WTC11 (cell line): ENCODE data around the gene ZNF764. TPM values are rescaled to one million over a fixed set of nuclear protein-coding genes. Genes with fewer than 3 reads are reported as not detected.

Source experiments
- ATAC-seq: fragments of 200-7000 bp; cut with Tn5 transposase; 2 replicates; pipeline ENCODE4 v1.10.0; 2021; ENCODE audit warnings: mild to moderate bottlenecking, moderate library complexity
- CTCF ChIA-PET: fragments of 300-600 bp; sonication (Branson Sonifier 250); formaldehyde crosslinking; loops from one replicate; lab custom pipeline; 2021; ENCODE audit warnings: antibody characterized with exemption; lab: Charles Lee
- POLR2A ChIA-PET: fragments of 350-600 bp; sonication (Branson Sonifier 250); formaldehyde crosslinking; loops from one replicate; lab custom pipeline; 2021; ENCODE audit warnings: antibody characterized with exemption; lab: Charles Lee
- DNase-seq: peaks from one replicate; pipeline ENCODE4 v3.0.0; 2021; ENCODE audit warnings: low spot score
- H3K27ac Mint-ChIP-seq: 2 replicates; pipeline ENCODE4 v1.8.0; 2021; ENCODE audit warnings: mixed read lengths
- H3K27me3 Mint-ChIP-seq: 2 replicates; pipeline ENCODE4 v1.8.0; 2021; ENCODE audit warnings: low read depth, mild to moderate bottlenecking, moderate library complexity, mixed read lengths
- H3K36me3 Mint-ChIP-seq: 2 replicates; pipeline ENCODE4 v1.8.0; 2021; ENCODE audit warnings: mixed read lengths
- H3K4me1 Mint-ChIP-seq: 2 replicates; pipeline ENCODE4 v1.8.0; 2022; ENCODE audit warnings: mixed read lengths
- H3K4me3 Mint-ChIP-seq: 2 replicates; pipeline ENCODE4 v1.8.0; 2021; ENCODE audit warnings: mild to moderate bottlenecking, moderate library complexity, mixed read lengths
- H3K9me3 Mint-ChIP-seq: 2 replicates; pipeline ENCODE4 v1.8.0; 2021; ENCODE audit warnings: mixed read lengths
- FOXJ3 ChIP-seq: sonication (generic); formaldehyde crosslinking; IDR thresholded peaks from 2 replicates; pipeline ENCODE4 v1.9.0; 2021; ENCODE audit warnings: missing genetic modification reagents, mild to moderate bottlenecking, borderline replicate concordance
- NR1H2 ChIP-seq: sonication (generic); formaldehyde crosslinking; IDR thresholded peaks from 2 replicates; pipeline ENCODE4 v1.9.0; 2021; ENCODE audit warnings: mild to moderate bottlenecking, moderate library complexity, missing genetic modification reagents
- TP53 ChIP-seq: sonication (generic); formaldehyde crosslinking; IDR thresholded peaks from 2 replicates; pipeline ENCODE4 v1.8.1; 2023; ENCODE audit warnings: mild to moderate bottlenecking, missing genetic modification reagents
- ZNF138 ChIP-seq: sonication (generic); formaldehyde crosslinking; conservative IDR thresholded peaks from 2 replicates; pipeline ENCODE4 v1.8.1; 2022; ENCODE audit warnings: mild to moderate bottlenecking, moderate library complexity, missing genetic modification reagents
- ZNF263 ChIP-seq: sonication (generic); formaldehyde crosslinking; IDR thresholded peaks from 2 replicates; pipeline ENCODE4 v1.8.1; 2022; ENCODE audit warnings: low read depth, mild to moderate bottlenecking, moderate library complexity, missing genetic modification reagents
- ZNF396 ChIP-seq: fragments of 250-450 bp; sonication (Bioruptor Pico); IDR thresholded peaks from 2 replicates; pipeline ENCODE4 v1.8.0; 2021; ENCODE audit warnings: mild to moderate bottlenecking, moderate library complexity, borderline replicate concordance
- total RNA-seq: library from RNA; stranded (reverse); gene quantifications from 3 replicates; pipeline ENCODE4 v1.2.3, GENCODE V29; 2021
- TF ChIP-seq, protein P1 (sequence below): sonication (generic); formaldehyde crosslinking; IDR thresholded peaks from 2 replicates; pipeline ENCODE4 v1.8.0; 2023; ENCODE audit warnings: missing genetic modification reagents, mild to moderate bottlenecking, borderline replicate concordance
- TF ChIP-seq, protein P2 (sequence below): sonication (generic); formaldehyde crosslinking; IDR thresholded peaks from 2 replicates; pipeline ENCODE4 v1.8.1; 2023; ENCODE audit warnings: mild to moderate bottlenecking, moderate library complexity, missing genetic modification reagents
- TF ChIP-seq, protein P3 (sequence below): fragments of 250-450 bp; sonication (Bioruptor Pico); IDR thresholded peaks from 2 replicates; pipeline ENCODE4 v1.9.0; 2021; ENCODE audit warnings: mild to moderate bottlenecking, borderline replicate concordance
- TF ChIP-seq, protein P4 (sequence below): sonication (generic); formaldehyde crosslinking; IDR thresholded peaks from 2 replicates; pipeline ENCODE4 v1.8.1; 2022; ENCODE audit warnings: mild to moderate bottlenecking, moderate library complexity, missing genetic modification reagents
- TF ChIP-seq, protein P5 (sequence below): sonication (generic); formaldehyde crosslinking; IDR thresholded peaks from 2 replicates; pipeline ENCODE4 v1.8.1; 2023; ENCODE audit warnings: mild to moderate bottlenecking, missing genetic modification reagents
- TF ChIP-seq, protein P6 (sequence below): sonication (generic); formaldehyde crosslinking; IDR thresholded peaks from 2 replicates; pipeline ENCODE4 v1.8.1; 2023; ENCODE audit warnings: mild to moderate bottlenecking, missing genetic modification reagents, moderate library complexity

ZNF764 gene
- total RNA-seq, 1 experiment from 2014 or later = 10.4 TPM

DNA sequence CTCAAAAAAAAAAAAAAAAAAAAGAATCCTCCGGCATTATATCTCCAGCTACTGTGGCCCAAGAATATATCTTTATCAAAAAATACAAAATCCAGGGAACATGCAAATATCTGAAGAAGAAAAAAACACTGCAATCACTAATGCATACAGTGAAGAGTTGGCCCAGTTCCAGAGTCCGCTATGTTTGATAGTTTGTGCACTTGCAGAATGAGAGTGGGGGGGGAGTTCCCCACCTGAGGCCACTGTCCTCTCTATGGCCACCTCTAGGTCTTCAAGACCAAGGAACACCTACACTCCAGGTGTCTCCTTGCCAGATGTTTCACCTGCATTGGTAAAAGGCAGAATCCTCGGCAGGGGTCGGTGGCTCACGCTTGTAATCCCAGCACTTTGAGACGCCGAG lies 23.3 kb upstream of the ZNF764 start (continued):
- TF ChIP-seq, protein P1, sequence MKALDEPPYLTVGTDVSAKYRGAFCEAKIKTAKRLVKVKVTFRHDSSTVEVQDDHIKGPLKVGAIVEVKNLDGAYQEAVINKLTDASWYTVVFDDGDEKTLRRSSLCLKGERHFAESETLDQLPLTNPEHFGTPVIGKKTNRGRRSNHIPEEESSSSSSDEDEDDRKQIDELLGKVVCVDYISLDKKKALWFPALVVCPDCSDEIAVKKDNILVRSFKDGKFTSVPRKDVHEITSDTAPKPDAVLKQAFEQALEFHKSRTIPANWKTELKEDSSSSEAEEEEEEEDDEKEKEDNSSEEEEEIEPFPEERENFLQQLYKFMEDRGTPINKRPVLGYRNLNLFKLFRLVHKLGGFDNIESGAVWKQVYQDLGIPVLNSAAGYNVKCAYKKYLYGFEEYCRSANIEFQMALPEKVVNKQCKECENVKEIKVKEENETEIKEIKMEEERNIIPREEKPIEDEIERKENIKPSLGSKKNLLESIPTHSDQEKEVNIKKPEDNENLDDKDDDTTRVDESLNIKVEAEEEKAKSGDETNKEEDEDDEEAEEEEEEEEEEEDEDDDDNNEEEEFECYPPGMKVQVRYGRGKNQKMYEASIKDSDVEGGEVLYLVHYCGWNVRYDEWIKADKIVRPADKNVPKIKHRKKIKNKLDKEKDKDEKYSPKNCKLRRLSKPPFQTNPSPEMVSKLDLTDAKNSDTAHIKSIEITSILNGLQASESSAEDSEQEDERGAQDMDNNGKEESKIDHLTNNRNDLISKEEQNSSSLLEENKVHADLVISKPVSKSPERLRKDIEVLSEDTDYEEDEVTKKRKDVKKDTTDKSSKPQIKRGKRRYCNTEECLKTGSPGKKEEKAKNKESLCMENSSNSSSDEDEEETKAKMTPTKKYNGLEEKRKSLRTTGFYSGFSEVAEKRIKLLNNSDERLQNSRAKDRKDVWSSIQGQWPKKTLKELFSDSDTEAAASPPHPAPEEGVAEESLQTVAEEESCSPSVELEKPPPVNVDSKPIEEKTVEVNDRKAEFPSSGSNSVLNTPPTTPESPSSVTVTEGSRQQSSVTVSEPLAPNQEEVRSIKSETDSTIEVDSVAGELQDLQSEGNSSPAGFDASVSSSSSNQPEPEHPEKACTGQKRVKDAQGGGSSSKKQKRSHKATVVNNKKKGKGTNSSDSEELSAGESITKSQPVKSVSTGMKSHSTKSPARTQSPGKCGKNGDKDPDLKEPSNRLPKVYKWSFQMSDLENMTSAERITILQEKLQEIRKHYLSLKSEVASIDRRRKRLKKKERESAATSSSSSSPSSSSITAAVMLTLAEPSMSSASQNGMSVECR = no peak
- TF ChIP-seq NR1H2 (CRISPR knock-in tag) (no peak), ZNF396 (no peak), ZNF138 (CRISPR knock-in tag) (no peak)
- TF ChIP-seq, protein P2, sequence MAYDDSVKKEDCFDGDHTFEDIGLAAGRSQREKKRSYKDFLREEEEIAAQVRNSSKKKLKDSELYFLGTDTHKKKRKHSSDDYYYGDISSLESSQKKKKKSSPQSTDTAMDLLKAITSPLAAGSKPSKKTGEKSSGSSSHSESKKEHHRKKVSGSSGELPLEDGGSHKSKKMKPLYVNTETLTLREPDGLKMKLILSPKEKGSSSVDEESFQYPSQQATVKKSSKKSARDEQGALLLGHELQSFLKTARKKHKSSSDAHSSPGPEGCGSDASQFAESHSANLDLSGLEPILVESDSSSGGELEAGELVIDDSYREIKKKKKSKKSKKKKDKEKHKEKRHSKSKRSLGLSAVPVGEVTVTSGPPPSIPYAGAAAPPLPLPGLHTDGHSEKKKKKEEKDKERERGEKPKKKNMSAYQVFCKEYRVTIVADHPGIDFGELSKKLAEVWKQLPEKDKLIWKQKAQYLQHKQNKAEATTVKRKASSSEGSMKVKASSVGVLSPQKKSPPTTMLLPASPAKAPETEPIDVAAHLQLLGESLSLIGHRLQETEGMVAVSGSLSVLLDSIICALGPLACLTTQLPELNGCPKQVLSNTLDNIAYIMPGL (CRISPR knock-in tag) = no peak
- TF ChIP-seq, protein P3, sequence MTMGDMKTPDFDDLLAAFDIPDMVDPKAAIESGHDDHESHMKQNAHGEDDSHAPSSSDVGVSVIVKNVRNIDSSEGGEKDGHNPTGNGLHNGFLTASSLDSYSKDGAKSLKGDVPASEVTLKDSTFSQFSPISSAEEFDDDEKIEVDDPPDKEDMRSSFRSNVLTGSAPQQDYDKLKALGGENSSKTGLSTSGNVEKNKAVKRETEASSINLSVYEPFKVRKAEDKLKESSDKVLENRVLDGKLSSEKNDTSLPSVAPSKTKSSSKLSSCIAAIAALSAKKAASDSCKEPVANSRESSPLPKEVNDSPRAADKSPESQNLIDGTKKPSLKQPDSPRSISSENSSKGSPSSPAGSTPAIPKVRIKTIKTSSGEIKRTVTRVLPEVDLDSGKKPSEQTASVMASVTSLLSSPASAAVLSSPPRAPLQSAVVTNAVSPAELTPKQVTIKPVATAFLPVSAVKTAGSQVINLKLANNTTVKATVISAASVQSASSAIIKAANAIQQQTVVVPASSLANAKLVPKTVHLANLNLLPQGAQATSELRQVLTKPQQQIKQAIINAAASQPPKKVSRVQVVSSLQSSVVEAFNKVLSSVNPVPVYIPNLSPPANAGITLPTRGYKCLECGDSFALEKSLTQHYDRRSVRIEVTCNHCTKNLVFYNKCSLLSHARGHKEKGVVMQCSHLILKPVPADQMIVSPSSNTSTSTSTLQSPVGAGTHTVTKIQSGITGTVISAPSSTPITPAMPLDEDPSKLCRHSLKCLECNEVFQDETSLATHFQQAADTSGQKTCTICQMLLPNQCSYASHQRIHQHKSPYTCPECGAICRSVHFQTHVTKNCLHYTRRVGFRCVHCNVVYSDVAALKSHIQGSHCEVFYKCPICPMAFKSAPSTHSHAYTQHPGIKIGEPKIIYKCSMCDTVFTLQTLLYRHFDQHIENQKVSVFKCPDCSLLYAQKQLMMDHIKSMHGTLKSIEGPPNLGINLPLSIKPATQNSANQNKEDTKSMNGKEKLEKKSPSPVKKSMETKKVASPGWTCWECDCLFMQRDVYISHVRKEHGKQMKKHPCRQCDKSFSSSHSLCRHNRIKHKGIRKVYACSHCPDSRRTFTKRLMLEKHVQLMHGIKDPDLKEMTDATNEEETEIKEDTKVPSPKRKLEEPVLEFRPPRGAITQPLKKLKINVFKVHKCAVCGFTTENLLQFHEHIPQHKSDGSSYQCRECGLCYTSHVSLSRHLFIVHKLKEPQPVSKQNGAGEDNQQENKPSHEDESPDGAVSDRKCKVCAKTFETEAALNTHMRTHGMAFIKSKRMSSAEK (CRISPR knock-in tag) = no peak

DNA sequence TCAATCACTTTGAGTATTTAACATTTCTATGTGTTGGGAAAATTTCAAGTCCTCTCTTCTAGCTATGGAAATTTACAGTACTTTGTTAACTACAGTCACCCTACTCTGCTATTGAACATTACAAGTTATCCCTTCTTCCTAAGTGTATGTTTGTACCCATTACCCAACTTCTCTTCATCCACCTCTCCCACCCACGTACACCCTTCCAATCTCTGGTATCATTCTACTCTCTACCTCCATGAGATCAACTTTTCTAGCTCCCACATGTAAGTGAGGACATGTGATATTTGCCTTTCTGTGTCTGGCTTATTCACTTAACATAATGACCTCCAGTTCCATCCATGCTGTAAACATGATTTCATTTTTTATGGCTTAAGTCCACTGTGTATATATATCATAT lies 16.5 kb upstream of the ZNF764 start:
- Mint-ChIP-seq H3K4me3 (no peak overlapping the region), H3K27ac (no peak overlapping the region), H3K4me1 (peaks cover 10% of the 10 kb centered on the region), H3K36me3 (peaks cover 4% of the 10 kb centered on the region; the same call in 1 of the 2 replicates), H3K9me3 (no peaks in the 10 kb centered on the region), H3K27me3 (no peaks in the 10 kb centered on the region)
- no peak for DNase-seq
- ChIA-PET POLR2A (no interaction called here), CTCF (interaction anchor here (1.0 kb wide), 1 partner anchor 24 kb away, joined by 3 read pairs; no protein-coding TSS in a partner anchor)
- TF ChIP-seq ZNF263 (CRISPR knock-in tag) = no peak
- TF ChIP-seq TP53 (CRISPR knock-in tag) = no peak
- TF ChIP-seq, protein P4, sequence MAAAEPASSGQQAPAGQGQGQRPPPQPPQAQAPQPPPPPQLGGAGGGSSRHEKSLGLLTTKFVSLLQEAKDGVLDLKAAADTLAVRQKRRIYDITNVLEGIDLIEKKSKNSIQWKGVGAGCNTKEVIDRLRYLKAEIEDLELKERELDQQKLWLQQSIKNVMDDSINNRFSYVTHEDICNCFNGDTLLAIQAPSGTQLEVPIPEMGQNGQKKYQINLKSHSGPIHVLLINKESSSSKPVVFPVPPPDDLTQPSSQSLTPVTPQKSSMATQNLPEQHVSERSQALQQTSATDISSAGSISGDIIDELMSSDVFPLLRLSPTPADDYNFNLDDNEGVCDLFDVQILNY (CRISPR knock-in tag) = no peak
- TF ChIP-seq FOXJ3 (CRISPR knock-in tag) = no peak
- no peak for TF ChIP-seq ZNF396
- TF ChIP-seq, protein P5, sequence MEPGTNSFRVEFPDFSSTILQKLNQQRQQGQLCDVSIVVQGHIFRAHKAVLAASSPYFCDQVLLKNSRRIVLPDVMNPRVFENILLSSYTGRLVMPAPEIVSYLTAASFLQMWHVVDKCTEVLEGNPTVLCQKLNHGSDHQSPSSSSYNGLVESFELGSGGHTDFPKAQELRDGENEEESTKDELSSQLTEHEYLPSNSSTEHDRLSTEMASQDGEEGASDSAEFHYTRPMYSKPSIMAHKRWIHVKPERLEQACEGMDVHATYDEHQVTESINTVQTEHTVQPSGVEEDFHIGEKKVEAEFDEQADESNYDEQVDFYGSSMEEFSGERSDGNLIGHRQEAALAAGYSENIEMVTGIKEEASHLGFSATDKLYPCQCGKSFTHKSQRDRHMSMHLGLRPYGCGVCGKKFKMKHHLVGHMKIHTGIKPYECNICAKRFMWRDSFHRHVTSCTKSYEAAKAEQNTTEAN = no peak
- TF ChIP-seq, protein P6, sequence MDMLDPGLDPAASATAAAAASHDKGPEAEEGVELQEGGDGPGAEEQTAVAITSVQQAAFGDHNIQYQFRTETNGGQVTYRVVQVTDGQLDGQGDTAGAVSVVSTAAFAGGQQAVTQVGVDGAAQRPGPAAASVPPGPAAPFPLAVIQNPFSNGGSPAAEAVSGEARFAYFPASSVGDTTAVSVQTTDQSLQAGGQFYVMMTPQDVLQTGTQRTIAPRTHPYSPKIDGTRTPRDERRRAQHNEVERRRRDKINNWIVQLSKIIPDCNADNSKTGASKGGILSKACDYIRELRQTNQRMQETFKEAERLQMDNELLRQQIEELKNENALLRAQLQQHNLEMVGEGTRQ = no peak
- no peak for ATAC-seq
